HEK293 (cell line): ENCODE measurements around the gene DEK.

ENCODE experiments used
- CTCF ChIP-seq: fragments of 450-650 bp; formaldehyde crosslinking; IDR thresholded peaks from 2 replicates; pipeline ENCODE4 v1.5.1; 2016; ENCODE audit warnings: missing biosample characterization, missing genetic modification characterization
- EGR2 ChIP-seq: fragments of 450-650 bp; formaldehyde crosslinking; IDR thresholded peaks from 2 replicates; pipeline ENCODE4 v1.5.1; 2016; ENCODE audit warnings: low read depth, missing biosample characterization, missing genetic modification characterization
- KLF16 ChIP-seq: fragments of 450-650 bp; formaldehyde crosslinking; IDR thresholded peaks from 2 replicates; pipeline ENCODE4 v1.5.1; 2017; ENCODE audit warnings: missing biosample characterization, missing genetic modification characterization
- REPIN1 ChIP-seq: fragments of 450-650 bp; formaldehyde crosslinking; IDR thresholded peaks from 2 replicates; pipeline ENCODE4 v1.5.1; 2017; ENCODE audit warnings: missing biosample characterization, missing genetic modification characterization, low read depth
- SALL2 ChIP-seq: fragments of 450-650 bp; formaldehyde crosslinking; IDR thresholded peaks from 2 replicates; pipeline ENCODE4 v1.5.0; 2017; ENCODE audit warnings: missing biosample characterization, mild to moderate bottlenecking, missing genetic modification characterization, borderline replicate concordance
- SCRT2 ChIP-seq: fragments of 450-650 bp; formaldehyde crosslinking; IDR thresholded peaks from 2 replicates; pipeline ENCODE4 v1.5.1; 2016; ENCODE audit warnings: missing biosample characterization, missing genetic modification characterization
- SETDB1 ChIP-seq: IDR thresholded peaks from one replicate; pipeline ENCODE4 v1.6.1; 2017; ENCODE audit warnings: mild to moderate bottlenecking, low read length, moderate library complexity, mixed read lengths; ENCODE audit not compliant: insufficient read length
- SP2 ChIP-seq: fragments of 450-650 bp; formaldehyde crosslinking; IDR thresholded peaks from 2 replicates; pipeline ENCODE4 v1.5.1; 2016; ENCODE audit warnings: missing biosample characterization, missing genetic modification characterization
- ZBTB8A ChIP-seq: fragments of 450-650 bp; formaldehyde crosslinking; IDR thresholded peaks from 2 replicates; pipeline ENCODE4 v1.5.1; 2016; ENCODE audit warnings: missing biosample characterization, missing genetic modification characterization
- ZEB2 ChIP-seq: fragments of 450-650 bp; formaldehyde crosslinking; IDR thresholded peaks from 2 replicates; pipeline ENCODE4 v1.5.1; 2016; ENCODE audit warnings: missing biosample characterization, missing genetic modification characterization
- ZNF114 ChIP-seq: fragments of 450-650 bp; formaldehyde crosslinking; IDR thresholded peaks from 2 replicates; pipeline ENCODE4 v1.5.0; 2017; ENCODE audit warnings: missing biosample characterization, missing genetic modification characterization
- ZNF146 ChIP-seq: fragments of 450-650 bp; formaldehyde crosslinking; IDR thresholded peaks from 2 replicates; pipeline ENCODE4 v1.5.1; 2016; ENCODE audit warnings: missing biosample characterization, missing genetic modification characterization
- ZNF223 ChIP-seq: fragments of 450-650 bp; formaldehyde crosslinking; IDR thresholded peaks from 2 replicates; pipeline ENCODE4 v1.5.1; 2016; ENCODE audit warnings: missing biosample characterization, missing genetic modification characterization
- ZNF280C ChIP-seq: fragments of 450-650 bp; formaldehyde crosslinking; IDR thresholded peaks from 2 replicates; pipeline ENCODE4 v1.5.1; 2016; ENCODE audit warnings: missing biosample characterization, missing genetic modification characterization
- ZNF280D ChIP-seq: fragments of 450-650 bp; formaldehyde crosslinking; IDR thresholded peaks from 2 replicates; pipeline ENCODE4 v1.5.1; 2016; ENCODE audit warnings: missing biosample characterization, missing genetic modification characterization
- ZNF292 ChIP-seq: fragments of 450-650 bp; formaldehyde crosslinking; IDR thresholded peaks from 2 replicates; pipeline ENCODE4 v1.5.1; 2016; ENCODE audit warnings: low read depth, missing biosample characterization, missing genetic modification characterization, borderline replicate concordance
- ZNF37A ChIP-seq: fragments of 450-650 bp; IDR thresholded peaks from 2 replicates; pipeline ENCODE4 v1.5.1; 2018; ENCODE audit warnings: missing biosample characterization, missing genetic modification characterization
- ZNF398 ChIP-seq: fragments of 450-650 bp; formaldehyde crosslinking; IDR thresholded peaks from 2 replicates; pipeline ENCODE4 v1.5.1; 2017; ENCODE audit warnings: missing biosample characterization, missing genetic modification characterization
- ZNF433 ChIP-seq: fragments of 450-650 bp; formaldehyde crosslinking; IDR thresholded peaks from 2 replicates; pipeline ENCODE4 v1.5.1; 2016; ENCODE audit warnings: missing biosample characterization, missing genetic modification characterization, low read depth
- ZNF518A ChIP-seq: fragments of 450-650 bp; formaldehyde crosslinking; conservative IDR thresholded peaks from 2 replicates; pipeline ENCODE4 v1.5.1; 2016; ENCODE audit warnings: low read depth, missing biosample characterization, missing genetic modification characterization
- ZNF548 ChIP-seq: fragments of 450-650 bp; formaldehyde crosslinking; IDR thresholded peaks from 2 replicates; pipeline ENCODE4 v1.5.1; 2016; ENCODE audit warnings: missing biosample characterization, missing genetic modification characterization
- ZNF549 ChIP-seq: fragments of 450-650 bp; IDR thresholded peaks from 2 replicates; pipeline ENCODE4 v1.5.1; 2018; ENCODE audit warnings: missing biosample characterization, missing genetic modification characterization, mild to moderate bottlenecking, inconsistent platforms, moderate library complexity
- ZNF580 ChIP-seq: fragments of 450-650 bp; formaldehyde crosslinking; IDR thresholded peaks from 2 replicates; pipeline ENCODE4 v1.5.1; 2016; ENCODE audit warnings: missing biosample characterization, missing genetic modification characterization
- ZNF596 ChIP-seq: fragments of 450-650 bp; IDR thresholded peaks from 2 replicates; pipeline ENCODE4 v1.5.0; 2018; ENCODE audit warnings: missing biosample characterization, mild to moderate bottlenecking, missing genetic modification characterization, moderate library complexity
- ZNF658 ChIP-seq: fragments of 450-650 bp; formaldehyde crosslinking; IDR thresholded peaks from 2 replicates; pipeline ENCODE4; 2016; ENCODE audit warnings: missing biosample characterization, missing genetic modification characterization
- ZNF670 ChIP-seq: fragments of 450-650 bp; formaldehyde crosslinking; IDR thresholded peaks from 2 replicates; pipeline ENCODE4 v1.5.1; 2016; ENCODE audit warnings: missing biosample characterization, missing genetic modification characterization, low read depth

DEK gene

GRCh38 chr6:18264219-18264922 is at the start of gene DEK (continued):
- TF ChIP-seq ZNF658 (tag by site-specific recombination) (no peak), REPIN1 (no peak), ZNF580 (no peak), ZNF670 (tag by site-specific recombination) (no peak), CTCF (tag by site-specific recombination) (peak; percentile 82), EGR2 (tag by site-specific recombination) (no peak), ZNF549 (no peak), ZBTB8A (peak; percentile 91), ZNF280D (tag by site-specific recombination) (no peak), SETDB1 (no peak), KLF16 (tag by site-specific recombination) (no peak), ZNF292 (tag by site-specific recombination) (no peak), ZNF548 (no peak), ZNF433 (tag by site-specific recombination) (no peak), ZNF114 (tag by site-specific recombination) (no peak), ZNF223 (no peak), ZNF518A (no peak), SALL2 (tag by site-specific recombination) (no peak), ZEB2 (0 out of 2 replicates have a peak, but pooled peaks have one; percentile 71), ZNF280C (tag by site-specific recombination) (no peak), ZNF37A (no peak), SCRT2 (tag by site-specific recombination) (no peak), ZNF596 (tag by site-specific recombination) (no peak), ZNF398 (tag by site-specific recombination) (no peak), ZNF146 (tag by site-specific recombination) (no peak), SP2 (tag by site-specific recombination) (peak; percentile 39)
